ENCODE data around the gene KCNC3.

The KCNC3 gene

GRCh38 chr19:50329146-50329925, at the start of gene KCNC3:
KCNC3 (minus strand) TSS chr19:50329377; CDS start chr19:50329082, 295 bp downstream.
- DNase-seq (ENCODE audit: low read depth): peak; percentile 90

GRCh38 chr19:50378863-50379236, 49.7 kb upstream of the KCNC3 start:
- DNase-seq (ENCODE audit: low read depth): no peak

GRCh38 chr19:50378169-50378862, 49.1 kb upstream of the KCNC3 start:
- DNase-seq (ENCODE audit: low read depth): no peak

GRCh38 chr19:50377517-50377916, 48.3 kb upstream of the KCNC3 start:
- no peak for DNase-seq (ENCODE audit: low read depth)

- DNase-seq (ENCODE audit: low read depth): no peak
These were observed 47.9 kb upstream of the KCNC3 start for GRCh38 chr19:50377051-50377461.

- DNase-seq (ENCODE audit: low read depth): peak; percentile 91
These were observed 47.2 kb upstream of the KCNC3 start, which contains the start of gene NR1H2 for GRCh38 chr19:50376166-50377050. NR1H2 (plus strand) TSS chr19:50376457; CDS start chr19:50377606, 1,149 bp downstream.

GRCh38 chr19:50371914-50372475, 42.8 kb upstream of the KCNC3 start:
- no peak for DNase-seq (ENCODE audit: low read depth)

GRCh38 chr19:50368649-50369570, 39.7 kb upstream of the KCNC3 start:
- DNase-seq (ENCODE audit: low read depth): no peak

- DNase-seq (ENCODE audit: low read depth): no peak
These were observed 36.5 kb upstream of the KCNC3 start, which contains the start of gene NAPSA for GRCh38 chr19:50365434-50366306. NAPSA (minus strand) TSS chr19:50365639; CDS start chr19:50365621, 18 bp downstream.

- DNase-seq (ENCODE audit: low read depth): no peak
These were observed 33.7 kb upstream of the KCNC3 start for GRCh38 chr19:50362656-50363424.

GRCh38 chr19:50362030-50362412, 32.8 kb upstream of the KCNC3 start:
- DNase-seq (ENCODE audit: low read depth): no peak

- DNase-seq (ENCODE audit: low read depth): no peak
These were observed 32.3 kb upstream of the KCNC3 start for GRCh38 chr19:50361290-50362029.

GRCh38 chr19:50359328-50359818, 30.2 kb upstream of the KCNC3 start:
- DNase-seq (ENCODE audit: low read depth): no peak

- no peak for DNase-seq (ENCODE audit: low read depth)
These were observed 29.5 kb upstream of the KCNC3 start for GRCh38 chr19:50358483-50359327.

GRCh38 chr19:50357178-50358100, 28.3 kb upstream of the KCNC3 start:
- DNase-seq (ENCODE audit: low read depth): no peak

- DNase-seq (ENCODE audit: low read depth): no peak
These were observed 27.6 kb upstream of the KCNC3 start for GRCh38 chr19:50356691-50357177.

All from HS-5 (cell line).